Neutrophil (primary cell): Measurements from ENCODE around the gene MATCAP1.

Experiments used
- H3K27ac ChIP-seq: fragments of 200-600 bp; sonication (generic); 2 replicates; pipeline ENCODE4 v1.5.1; 2016; ENCODE audit warnings: mild to moderate bottlenecking, moderate library complexity
- H3K27me3 ChIP-seq: fragments of 200-600 bp; sonication (generic); 2 replicates; pipeline ENCODE4 v1.6.0; 2016; ENCODE audit warnings: mild to moderate bottlenecking
- H3K36me3 ChIP-seq: fragments of 200-600 bp; sonication (generic); 2 replicates; pipeline ENCODE4 v1.5.1; 2017
- H3K4me1 ChIP-seq, 2 experiments: fragments of 200-600 bp in 1 of 2; sonication (generic) in 1 of 2; 1 replicate in 1 of 2; 2 replicates in 1 of 2; pipeline versions ENCODE4 v1.5.1 to v1.6.1; 2013 to 2016; ENCODE audit warnings: low read depth in 1 of 2, low read length in 1 of 2, mild to moderate bottlenecking in 1 of 2, moderate library complexity in 1 of 2; ENCODE audit not compliant: control insufficient read depth in 1 of 2, insufficient read depth in 1 of 2
- H3K4me3 ChIP-seq, 2 experiments: fragments of 200-600 bp in 1 of 2; sonication (generic) in 1 of 2; 1 replicate in 1 of 2; 2 replicates in 1 of 2; pipeline ENCODE4 v1.5.1; 2013 to 2016; ENCODE audit warnings: low read depth in 1 of 2, low read length in 1 of 2, mild to moderate bottlenecking in 1 of 2, moderate library complexity in 1 of 2
- H3K9me3 ChIP-seq: fragments of 200-600 bp; sonication (generic); 2 replicates; pipeline ENCODE4 v1.5.1; 2016
- CTCF ChIP-seq: fragments of 200-600 bp; sonication (generic); IDR thresholded peaks from 2 replicates; pipeline ENCODE4 v1.5.1; 2016; ENCODE audit warnings: antibody characterized with exemption

MATCAP1 gene

GRCh38 chr16:67145746-67146145 is 38.0 kb downstream of the MATCAP1 start:
- H3K27me3 ChIP-seq = peaks cover 20% of the 10 kb centered on the region
- no peak for TF ChIP-seq CTCF
- H3K4me1 ChIP-seq = peaks cover 35 to 40% of the 10 kb centered on the region in 2 experiments
- H3K27ac ChIP-seq = peak overlapping the region; percentile 72
- H3K36me3 ChIP-seq = peaks cover 83% of the 10 kb centered on the region
- no peak overlapping the region for H3K4me3 ChIP-seq
- H3K9me3 ChIP-seq = no peaks in the 10 kb centered on the region

GRCh38 chr16:67144943-67145342 is 38.8 kb downstream of the MATCAP1 start:
- H3K4me3 ChIP-seq = no peak overlapping the region
- peaks cover 12% of the 10 kb centered on the region for H3K27me3 ChIP-seq
- H3K36me3 ChIP-seq = peaks cover 92% of the 10 kb centered on the region
- H3K27ac ChIP-seq = peak overlapping the region; percentile 72
- H3K4me1 ChIP-seq = peaks cover 27 to 32% of the 10 kb centered on the region in 2 experiments
- H3K9me3 ChIP-seq = no peaks in the 10 kb centered on the region
- TF ChIP-seq CTCF = no peak

- Histone ChIP-seq H3K4me1 (peaks cover 35 to 42% of the 10 kb centered on the region in 2 experiments), H3K9me3 (no peaks in the 10 kb centered on the region), H3K36me3 (peaks cover 90% of the 10 kb centered on the region), H3K4me3 (no peak overlapping the region), H3K27me3 (no peaks in the 10 kb centered on the region), H3K27ac (no peak overlapping the region)
- no peak for TF ChIP-seq CTCF
These were observed 41.4 kb downstream of the MATCAP1 start for GRCh38 chr16:67142342-67142741.

GRCh38 chr16:67141391-67141790 is 42.4 kb downstream of the MATCAP1 start:
- Histone ChIP-seq H3K36me3 (peaks cover 87% of the 10 kb centered on the region), H3K9me3 (no peaks in the 10 kb centered on the region), H3K27me3 (no peaks in the 10 kb centered on the region), H3K4me1 (peaks cover 32 to 35% of the 10 kb centered on the region in 2 experiments), H3K4me3 (no peak overlapping the region), H3K27ac (no peak overlapping the region)
- no peak for TF ChIP-seq CTCF

GRCh38 chr16:67137605-67138004 is 46.2 kb downstream of the MATCAP1 start:
- peaks cover 81% of the 10 kb centered on the region for H3K36me3 ChIP-seq

More at GRCh38 chr16:67137605-67138004, 46.2 kb downstream of the MATCAP1 start:
- Histone ChIP-seq H3K27me3 (no peaks in the 10 kb centered on the region), H3K9me3 (no peaks in the 10 kb centered on the region), H3K4me3 (no peak overlapping the region), H3K4me1 (peaks cover 31 to 32% of the 10 kb centered on the region in 2 experiments), H3K27ac (peak overlapping the region; percentile 32)
- no peak for TF ChIP-seq CTCF
